HPDE6-E6E7 (cell line): ENCODE results near the gene TYMS.

Experiments used
- DNase-seq: peaks from one replicate; pipeline ENCODE4 v3.0.0; 2011; ENCODE audit warnings: missing footprints; ENCODE audit errors: extremely low spot score

The TYMS gene

GRCh38 chr18:711310-711656, 53.8 kb downstream of the TYMS start:
- DNase-seq: no peak

DNA sequence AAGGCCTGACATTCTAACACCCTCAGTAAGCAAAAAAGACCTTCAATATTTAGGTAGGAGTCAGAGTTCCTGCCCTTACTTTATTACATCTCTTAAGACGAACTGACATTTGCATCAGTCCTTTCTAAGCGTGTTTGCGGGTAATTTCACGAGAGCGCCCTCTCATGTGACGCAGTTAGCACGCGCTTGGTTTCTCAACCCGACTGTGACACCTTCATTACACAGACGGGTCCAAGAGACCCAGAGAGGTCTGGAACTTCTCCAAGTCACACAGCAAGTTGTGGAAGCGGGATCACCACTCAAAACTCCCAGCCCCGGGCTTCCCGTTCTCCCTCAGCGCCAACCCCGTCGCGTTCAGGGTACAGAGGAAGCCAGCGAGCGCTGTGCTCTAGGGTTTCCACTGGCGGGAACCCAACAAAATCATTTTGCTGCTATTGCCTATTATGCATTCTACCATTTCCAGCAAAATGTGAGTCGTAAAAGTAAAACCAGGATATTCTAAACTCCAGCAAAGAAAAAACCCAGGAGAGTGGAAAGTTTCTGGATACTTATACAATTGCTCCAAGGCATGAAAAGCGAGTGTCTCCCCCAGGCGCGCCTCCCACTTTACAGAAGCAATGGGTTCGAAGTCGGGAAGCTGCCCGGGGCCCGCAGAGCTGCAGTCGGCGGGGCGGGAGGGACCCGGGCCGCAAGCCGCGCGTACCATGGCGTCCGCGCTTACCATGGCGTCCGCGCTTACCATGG, 54.4 kb downstream of the TYMS start:
- peak; percentile 54 for DNase-seq

- DNase-seq: peak; percentile 83
These were observed 55.1 kb downstream of the TYMS start, which contains the start of gene ENOSF1 for GRCh38 chr18:712401-713134. TSS of gene ENOSF1 (minus strand) at chr18:712630. CDS start at chr18:712587, 43 bp downstream.

DNA sequence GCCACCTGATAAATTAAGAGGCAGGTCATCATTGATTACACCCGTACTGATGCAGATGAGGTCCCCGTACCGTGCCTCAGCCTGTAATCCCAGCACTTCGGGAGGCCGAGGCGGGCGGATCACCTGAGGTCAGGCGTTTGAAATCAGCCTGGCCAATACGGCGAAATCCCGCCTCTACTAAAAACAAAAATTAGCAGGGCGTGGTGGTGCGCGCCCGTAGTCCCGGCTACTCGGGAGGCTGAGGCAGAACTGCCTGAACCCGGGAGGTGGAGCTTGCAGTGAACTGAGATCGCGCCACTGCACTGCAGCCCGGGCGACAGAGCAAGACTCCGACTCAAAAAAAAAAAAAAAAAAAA, 55.7 kb downstream of the TYMS start:
- no peak for DNase-seq

GRCh38 chr18:715626-716025, 58.2 kb downstream of the TYMS start:
- no peak for DNase-seq

DNA sequence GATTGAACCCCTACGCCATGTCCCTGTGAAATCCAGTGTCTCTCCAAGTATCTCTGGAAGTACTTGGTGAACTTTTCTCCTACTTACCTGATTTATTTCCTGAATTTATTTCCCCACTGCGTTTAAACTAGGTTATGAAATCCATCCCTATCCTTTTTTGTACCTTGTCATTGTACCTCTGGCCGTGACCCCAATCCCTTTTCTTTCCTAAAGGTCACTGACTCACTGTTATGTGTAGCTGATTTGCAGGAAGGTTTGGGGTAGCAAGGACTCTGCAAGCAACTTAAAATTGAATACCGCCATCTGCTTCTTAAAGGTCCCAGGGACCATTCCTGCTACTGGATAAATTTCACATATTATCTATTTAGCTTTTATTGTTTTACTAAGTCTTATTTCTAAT, 59.5 kb downstream of the TYMS start:
- no peak for DNase-seq
